HCEC 1CT (cell line): ENCODE results near the gene STX8.
"Not testable (repeated sequence)": the region's sequence is repeated elsewhere in the genome, so short reads cannot be mapped to it uniquely, and the experiment has no call there.

ENCODE experiments used
- DNase-seq: peaks from one replicate; pipeline ENCODE4 v3.0.0-alpha.2; 2017

Gene STX8, protein sequence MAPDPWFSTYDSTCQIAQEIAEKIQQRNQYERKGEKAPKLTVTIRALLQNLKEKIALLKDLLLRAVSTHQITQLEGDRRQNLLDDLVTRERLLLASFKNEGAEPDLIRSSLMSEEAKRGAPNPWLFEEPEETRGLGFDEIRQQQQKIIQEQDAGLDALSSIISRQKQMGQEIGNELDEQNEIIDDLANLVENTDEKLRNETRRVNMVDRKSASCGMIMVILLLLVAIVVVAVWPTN

GRCh38 chr17:9575381-9576101, at the start of gene STX8:
Gene STX8, minus strand, starts transcription at chr17:9575820. Its CDS starts 12 bp downstream, at chr17:9575808.
- DNase-seq: peak; percentile 90

DNA sequence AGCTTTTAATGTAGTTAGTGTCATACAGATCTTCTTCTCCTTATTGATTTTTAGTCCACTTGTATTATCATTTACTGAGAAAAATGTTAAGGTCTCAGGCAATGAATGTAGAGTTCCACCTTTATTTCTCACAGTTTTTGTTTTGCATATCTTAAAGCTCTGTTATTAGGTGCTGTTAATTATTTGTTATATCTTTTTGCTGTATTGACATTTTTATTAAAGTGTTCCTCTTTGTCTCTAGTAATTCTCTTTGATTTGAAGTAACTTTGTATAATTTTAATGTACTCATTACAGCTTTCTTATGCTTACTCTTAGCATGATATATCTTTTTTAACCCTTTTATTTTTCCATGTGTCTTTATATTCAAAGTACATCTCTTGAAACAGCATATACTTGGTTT, 47.3 kb upstream of the STX8 start:
- DNase-seq: no peak

DNA sequence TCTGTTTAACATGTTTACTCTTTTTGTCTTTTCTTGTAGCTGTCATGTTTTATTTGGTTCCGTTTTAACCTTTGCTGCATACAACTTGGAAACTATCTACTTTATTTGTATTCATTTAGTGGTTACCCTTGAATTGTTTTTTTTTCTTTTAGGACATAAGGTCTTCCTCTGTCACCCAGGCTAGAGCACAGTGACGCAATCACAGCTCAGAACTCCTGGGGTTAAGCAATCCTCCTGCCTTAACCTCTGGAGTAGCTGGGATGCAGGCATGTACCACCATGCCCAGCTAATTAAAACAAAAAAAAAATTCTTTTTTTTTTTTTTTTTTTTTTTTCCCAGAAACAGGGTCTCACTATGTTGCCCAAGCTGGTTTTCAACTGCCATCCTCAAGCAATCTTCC, 39.9 kb upstream of the STX8 start:
- DNase-seq: no peak

DNA sequence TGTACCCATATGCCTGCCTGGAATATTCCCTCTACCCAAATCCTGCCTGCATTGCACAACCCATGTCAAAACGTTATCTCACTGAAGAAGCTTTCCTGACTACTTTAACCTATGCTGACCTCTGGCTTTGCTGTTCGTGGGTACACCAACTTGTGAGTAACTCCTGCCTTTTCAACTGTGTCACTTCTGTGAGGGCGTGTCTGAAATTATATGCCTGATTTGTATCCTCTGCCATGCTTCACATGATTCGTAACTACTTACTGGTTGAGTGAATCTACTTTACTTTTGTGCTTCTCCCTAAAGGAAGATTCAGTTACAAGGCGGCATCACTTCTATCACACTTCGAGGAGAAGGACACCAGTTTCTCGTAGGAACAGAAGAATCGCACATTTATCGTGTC, 36.4 kb upstream of the STX8 start:
- DNase-seq: no peak

- no peak for DNase-seq
Measured at GRCh38 chr17:9611557-9611956, 35.9 kb upstream of the STX8 start.

DNA sequence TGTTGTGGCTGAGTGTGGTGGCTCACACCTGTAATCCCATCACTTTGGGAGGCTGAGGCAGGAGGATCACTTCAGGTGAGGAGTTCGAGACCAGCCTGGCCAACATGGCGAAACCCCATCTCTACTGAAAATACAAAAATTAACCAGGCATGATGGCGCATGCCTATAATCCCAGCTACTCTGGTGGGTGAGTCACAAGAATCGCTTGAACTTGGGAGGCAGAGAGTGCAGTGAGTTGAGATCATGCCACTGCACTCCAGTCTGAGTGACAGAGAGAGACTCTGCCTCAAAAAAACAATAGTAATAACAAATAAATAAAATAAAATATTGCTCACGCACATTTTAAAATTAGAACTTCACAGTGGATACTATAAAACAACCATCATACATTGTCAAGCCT, 31.4 kb upstream of the STX8 start:
- DNase-seq: not testable (repeated sequence)

GRCh38 chr17:9606453-9606852, 30.8 kb upstream of the STX8 start:
- DNase-seq: no peak

DNA sequence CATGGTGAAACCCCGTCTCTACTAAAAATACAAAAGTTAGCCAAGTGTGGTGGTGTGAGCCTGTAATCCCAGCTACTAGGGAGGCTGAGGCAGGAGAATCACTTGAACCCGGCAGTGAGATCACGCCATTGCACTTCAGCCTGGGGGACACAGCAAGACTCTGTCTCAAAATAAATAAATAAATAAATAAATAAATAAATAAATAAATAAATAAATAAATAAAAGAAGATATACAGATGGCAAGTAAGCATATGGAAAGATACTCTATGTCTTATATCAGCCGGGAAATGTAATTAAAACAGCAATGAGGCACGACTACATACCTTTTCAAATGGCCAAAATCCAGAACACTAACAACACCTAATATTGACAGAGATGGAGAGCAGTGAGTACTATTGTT, 29.0 kb upstream of the STX8 start:
- not testable (repeated sequence) for DNase-seq

GRCh38 chr17:9598661-9599060, 23.0 kb upstream of the STX8 start:
- DNase-seq: no peak

GRCh38 chr17:9597638-9598037, 22.0 kb upstream of the STX8 start:
- not testable (repeated sequence) for DNase-seq

- no peak for DNase-seq
Measured at GRCh38 chr17:9594065-9594464, 18.4 kb upstream of the STX8 start.

DNA sequence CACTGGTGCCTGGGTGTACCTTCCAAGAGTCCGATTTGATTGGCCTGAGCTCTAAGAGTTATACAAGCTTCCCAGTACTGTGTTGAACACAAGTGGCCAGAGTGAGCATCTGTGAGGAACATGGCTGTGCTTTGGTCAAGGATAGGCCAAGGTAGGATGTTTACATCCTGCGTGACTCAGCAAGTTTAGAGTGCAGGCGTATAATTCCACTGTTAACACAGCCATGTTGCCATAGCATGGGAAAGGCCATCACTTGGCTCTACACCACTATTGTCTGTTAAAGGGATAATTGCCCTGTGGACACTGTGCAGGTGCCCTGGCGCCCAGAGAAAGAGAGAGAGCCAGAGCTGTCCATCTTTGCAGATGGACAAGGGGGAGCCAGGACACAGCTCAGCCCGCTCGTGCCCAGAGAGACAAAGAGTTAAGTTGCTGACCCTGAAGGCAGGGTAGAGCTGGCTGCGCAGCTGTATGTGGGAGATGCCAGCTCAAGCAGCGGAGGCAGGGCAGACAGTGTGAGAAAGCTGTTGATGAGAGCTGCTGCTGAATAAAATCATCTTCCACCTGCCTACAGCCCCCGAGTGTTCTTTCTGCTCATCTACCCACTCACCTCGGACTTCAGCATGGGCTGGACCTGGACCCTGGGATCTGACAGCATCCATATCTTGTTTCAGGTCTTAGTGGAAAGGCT, 12.5 kb upstream of the STX8 start:
- no peak for DNase-seq

- DNase-seq: no peak
Measured at GRCh38 chr17:9577373-9577709, 1.7 kb upstream of the STX8 start.

DNA sequence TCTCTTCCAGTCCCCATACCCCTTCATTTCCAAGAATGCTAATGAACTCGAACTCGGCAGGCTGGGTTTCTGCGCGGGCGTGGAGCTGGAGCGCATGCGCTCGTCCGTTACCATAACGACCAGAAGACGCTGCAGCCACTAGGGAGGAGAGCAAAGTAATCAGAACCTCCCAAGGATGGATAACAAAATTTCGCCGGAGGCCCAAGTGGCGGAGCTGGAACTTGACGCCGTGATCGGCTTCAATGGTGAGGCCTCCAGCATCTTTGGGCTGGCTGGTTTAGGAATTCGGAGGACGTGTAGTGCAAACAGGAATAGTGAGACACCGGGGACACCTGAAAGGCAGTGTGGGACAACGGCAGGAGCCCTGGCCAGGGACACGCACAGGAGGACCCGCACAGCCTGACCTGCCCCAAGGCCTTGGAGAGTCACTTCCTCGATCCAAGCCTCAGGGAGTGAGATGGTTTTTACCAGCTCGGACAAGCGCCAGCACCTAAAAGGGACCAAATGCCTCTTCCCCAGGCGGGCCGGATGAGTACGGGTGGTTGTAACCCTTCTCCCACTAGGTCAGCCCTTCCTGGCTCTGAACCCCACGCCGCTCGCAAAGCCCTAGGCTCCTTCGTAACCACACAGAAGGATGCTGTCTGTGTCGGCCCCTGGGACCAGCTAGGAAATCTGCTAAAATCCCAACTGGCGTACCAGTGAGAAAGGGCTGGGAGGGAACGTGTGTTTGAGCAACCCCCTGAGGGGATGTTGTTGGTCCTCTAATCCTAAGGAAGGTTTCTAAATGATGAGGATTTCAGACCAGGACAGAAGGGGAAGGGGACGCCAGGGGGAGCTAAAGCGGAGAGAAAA, 1.1 kb upstream of the STX8 start, which contains the start of gene CFAP52:
Gene CFAP52, plus strand, starts transcription at position 122 of the 852 bp plus-strand sequence. Its CDS starts 54 bp downstream, at position 176.
- peak; percentile 68 for DNase-seq

DNA sequence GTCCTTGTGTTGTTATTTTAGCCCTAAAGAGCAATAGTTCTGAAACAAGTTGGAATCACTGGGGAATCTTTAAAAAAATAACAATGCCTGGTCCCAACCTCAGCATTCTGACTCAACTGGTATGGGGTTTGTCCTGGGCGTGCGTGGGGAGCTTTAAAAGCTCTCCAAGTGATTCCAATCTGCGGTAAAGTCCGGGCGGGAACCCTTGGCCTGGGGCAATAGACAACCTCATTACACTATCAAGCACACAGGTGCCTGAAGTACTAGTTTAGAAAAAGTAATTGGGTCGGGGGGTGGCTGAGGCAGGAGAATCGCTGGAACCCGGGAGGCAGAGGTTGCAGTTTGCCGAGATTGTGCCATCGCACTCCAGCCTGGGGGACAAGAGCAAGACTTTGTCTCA, 4.4 kb downstream of the STX8 start:
- DNase-seq: no peak

DNA sequence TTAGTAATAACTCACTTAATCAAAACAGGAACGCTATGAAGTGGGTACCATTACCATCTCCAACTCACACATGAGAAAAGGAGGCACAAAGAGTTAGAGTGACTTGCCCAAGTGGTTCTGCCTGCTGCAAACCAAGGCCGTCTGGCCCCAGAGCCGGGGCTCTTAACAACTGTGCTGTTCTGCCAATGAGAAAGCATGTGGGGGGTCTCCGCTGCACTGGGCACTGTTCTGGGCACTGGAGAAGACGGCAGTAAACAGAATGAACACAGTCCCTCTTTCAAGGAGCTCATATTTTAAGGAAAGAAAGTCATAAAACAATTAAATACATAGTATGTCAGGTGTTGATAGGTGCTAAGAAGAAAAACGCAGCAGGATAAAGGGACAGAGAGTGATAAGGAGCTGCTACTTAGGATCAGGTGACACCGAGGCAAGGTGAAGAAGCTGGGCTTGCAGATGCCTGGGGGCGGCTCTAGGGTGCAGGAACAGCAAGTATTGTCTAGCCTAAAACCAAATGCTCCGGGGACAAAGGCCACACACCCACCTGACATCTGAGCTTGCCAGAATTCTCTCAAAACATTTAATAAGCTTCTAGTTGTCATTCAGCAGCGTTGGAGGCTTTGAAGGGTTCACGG, 6.5 kb downstream of the STX8 start:
- DNase-seq: no peak

DNA sequence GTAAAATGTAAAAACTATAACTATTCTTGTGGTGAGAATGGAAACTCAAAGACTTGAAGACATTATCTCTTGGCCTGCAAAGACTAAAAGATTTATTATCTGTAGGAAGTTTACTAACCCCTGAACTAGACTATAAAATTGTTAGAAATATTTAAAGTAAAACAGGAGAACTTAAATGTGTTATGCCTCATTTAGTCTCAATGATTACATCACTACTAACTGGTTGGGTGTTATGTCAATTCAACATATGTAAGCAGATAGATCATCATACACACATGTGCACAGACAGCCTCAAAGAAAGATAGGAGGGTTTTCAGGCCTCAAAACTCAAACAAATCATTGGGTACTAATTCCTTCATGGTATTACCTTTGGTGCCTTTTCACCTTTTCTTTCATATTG, 7.6 kb downstream of the STX8 start:
- no peak for DNase-seq

- not testable (repeated sequence) for DNase-seq
Measured at GRCh38 chr17:9566739-9567138, 8.9 kb downstream of the STX8 start.

GRCh38 chr17:9566067-9566466, 9.6 kb downstream of the STX8 start:
- no peak for DNase-seq

GRCh38 chr17:9564104-9564503, 11.5 kb downstream of the STX8 start:
- no peak for DNase-seq

DNA sequence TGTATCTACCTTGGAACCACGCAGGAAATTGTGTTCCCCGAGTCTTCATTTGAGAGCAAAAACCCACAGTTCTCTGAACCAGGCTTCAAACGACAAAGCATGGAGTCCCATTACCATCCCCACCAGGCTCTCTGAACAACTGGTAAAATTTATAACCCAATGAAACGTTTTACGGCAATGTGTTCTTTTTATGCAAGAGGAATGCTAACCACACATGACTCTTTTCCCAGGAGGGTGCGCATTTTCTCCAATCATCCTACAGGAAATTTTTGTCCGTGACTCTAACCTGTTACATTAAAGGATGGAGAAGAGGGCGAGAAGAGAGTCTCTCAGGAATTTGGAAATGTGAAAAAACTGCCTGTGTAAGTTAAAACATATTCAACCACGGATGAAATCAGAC, 17.8 kb downstream of the STX8 start:
- no peak for DNase-seq

- no peak for DNase-seq
Measured at GRCh38 chr17:9557161-9557755, 18.4 kb downstream of the STX8 start.
